A204.1 (cell line): ENCODE data around the gene WNT10A.
"Not testable (repeated sequence)": the region's sequence is repeated elsewhere in the genome, so short reads cannot be mapped to it uniquely, and the experiment has no call there.

Experiments
- FAIRE-seq: peaks from 2 replicates; lab custom pipeline; 2012; peaks lifted over from hg19 to GRCh38; lab: Jason Lieb, UNC

Gene WNT10A

DNA sequence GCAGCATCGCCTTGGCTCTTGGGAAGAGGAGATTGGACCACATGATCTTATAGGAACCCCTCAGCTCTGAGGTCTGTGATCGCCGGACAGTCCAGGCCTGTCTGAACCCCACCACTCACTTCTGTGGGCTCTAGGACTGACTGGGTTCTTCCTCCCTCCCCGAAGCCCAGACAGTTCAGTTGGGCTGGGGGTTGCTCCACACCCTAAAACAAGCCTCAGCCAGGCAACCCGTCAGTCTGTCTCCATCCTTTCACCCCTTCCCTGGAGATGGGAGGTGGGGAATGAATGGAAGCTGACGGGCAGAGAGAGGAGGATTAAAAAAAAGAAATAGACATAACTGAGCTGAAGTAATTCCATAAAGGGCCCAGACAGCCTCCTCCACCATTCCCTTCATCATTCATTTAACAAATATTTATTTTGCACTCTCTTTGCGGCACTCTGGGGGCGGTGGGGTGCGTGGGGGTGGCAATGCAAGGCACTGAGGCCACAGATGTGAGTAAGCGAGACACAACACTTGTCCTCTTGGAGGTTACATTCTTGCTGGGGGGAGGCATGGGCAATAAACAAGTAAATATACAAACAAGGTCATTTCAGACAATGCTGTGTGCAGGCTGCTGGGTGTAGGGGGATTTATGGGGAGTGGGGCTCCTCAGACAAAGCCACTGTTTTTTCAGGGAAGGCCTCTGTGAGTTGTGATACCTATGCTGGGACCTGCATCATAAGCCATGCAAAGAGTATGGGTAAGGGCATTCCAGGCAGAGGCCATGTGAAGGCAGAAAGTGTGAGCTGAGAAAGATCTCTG lies 12.9 kb downstream of the WNT10A start:
- no peak for FAIRE-seq

- no peak for FAIRE-seq
Observed at GRCh38 chr2:218894151-218894879, 13.7 kb downstream of the WNT10A start.

- FAIRE-seq, result no peak
Observed at GRCh38 chr2:218894880-218895157, 14.2 kb downstream of the WNT10A start.

GRCh38 chr2:218895326-218895725 lies 14.7 kb downstream of the WNT10A start:
- no peak for FAIRE-seq

GRCh38 chr2:218895759-218896500 lies 15.3 kb downstream of the WNT10A start:
- no peak for FAIRE-seq

DNA sequence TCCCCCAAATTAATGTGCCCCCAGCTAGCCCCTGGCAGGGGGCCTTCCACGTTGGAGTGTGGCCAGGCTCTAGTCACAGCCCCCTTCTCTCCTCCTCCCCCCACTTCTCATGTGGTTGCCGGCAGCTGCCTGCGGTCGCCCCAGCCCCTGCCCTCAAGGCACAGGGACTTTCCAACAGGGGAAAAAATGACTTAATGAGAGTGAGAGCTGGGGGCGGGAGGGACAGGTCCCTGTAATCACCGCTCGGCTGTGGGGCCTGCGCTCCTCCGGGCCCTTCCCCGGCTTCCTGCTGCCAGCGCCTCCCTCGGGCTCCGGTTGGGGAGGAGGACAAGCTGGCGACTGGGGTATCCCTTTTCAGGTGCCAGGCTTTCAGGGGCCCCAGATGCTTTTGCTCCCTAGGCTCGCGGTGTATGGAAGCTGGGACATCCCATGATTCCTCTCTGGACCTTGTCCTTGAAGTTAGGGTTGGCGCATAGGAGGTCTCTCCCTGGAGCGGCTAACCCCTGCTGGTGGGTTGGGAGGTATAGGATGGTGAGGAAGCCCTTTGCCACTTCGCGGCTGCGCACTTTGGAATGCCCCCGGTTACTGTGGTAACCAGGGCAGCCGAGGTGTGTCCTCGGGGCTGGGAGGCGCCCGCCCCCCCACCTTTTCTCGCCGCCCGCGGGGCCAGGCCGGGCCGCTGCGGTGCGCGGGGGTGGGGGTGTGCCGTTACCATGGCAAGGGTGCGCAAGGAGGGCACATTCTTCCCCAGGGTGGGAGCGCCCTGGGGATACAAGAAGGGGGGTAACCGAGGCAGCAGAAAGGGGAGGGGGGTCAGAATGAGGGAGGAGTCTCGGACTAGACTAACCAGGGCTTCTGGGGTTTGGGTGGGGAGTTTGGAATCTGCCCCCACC lies 16.1 kb downstream of the WNT10A start:
- no peak for FAIRE-seq

DNA sequence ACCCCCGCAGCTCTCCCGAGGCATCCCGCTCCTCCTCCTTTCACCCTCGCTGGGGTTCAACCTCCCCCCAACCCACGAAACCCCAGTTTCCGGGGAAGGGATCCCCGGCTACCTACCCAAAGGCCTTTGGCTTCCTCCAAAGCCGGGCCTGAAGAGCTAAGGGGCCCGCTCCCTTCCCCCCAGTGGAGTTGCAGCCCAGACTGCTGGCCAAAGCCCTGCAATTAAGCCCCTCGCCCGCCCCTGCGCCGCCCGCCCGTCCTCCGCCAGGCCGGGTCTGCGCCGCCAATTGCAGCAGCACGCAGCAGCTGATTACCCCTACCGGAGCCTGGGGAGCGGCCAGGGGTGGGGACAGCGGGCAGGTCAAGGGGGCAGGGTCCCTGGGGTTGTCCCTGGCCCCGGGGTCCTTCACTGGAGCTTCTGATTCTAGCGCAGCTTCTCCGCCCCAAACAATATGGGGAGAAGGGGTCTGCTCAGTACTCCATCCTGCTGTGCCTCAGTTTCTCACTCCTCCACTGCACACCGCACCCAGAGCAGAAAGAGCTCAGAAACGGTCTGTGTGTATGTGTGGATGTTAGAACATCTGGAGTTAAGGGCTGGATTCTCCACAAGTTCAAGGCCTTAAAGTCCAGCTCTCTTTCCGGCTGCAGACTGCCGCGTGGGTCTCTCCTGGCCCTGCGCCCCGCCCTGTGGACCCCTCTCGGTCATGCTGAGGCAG lies 16.9 kb downstream of the WNT10A start:
- no peak for FAIRE-seq

- FAIRE-seq, result no peak
Observed at GRCh38 chr2:218898109-218898878, 17.6 kb downstream of the WNT10A start.

GRCh38 chr2:218899147-218899546 lies 18.5 kb downstream of the WNT10A start:
- FAIRE-seq, result no peak

GRCh38 chr2:218902427-218902826 lies 21.8 kb downstream of the WNT10A start:
- no peak for FAIRE-seq

- FAIRE-seq, result no peak
Observed at GRCh38 chr2:218904176-218904575, 23.5 kb downstream of the WNT10A start.

- no peak for FAIRE-seq
Observed at GRCh38 chr2:218908721-218909619, 28.3 kb downstream of the WNT10A start.

- FAIRE-seq, result no peak
Observed at GRCh38 chr2:218910741-218911140, 30.1 kb downstream of the WNT10A start.

GRCh38 chr2:218920504-218920903 lies 39.9 kb downstream of the WNT10A start:
- FAIRE-seq, result no peak

DNA sequence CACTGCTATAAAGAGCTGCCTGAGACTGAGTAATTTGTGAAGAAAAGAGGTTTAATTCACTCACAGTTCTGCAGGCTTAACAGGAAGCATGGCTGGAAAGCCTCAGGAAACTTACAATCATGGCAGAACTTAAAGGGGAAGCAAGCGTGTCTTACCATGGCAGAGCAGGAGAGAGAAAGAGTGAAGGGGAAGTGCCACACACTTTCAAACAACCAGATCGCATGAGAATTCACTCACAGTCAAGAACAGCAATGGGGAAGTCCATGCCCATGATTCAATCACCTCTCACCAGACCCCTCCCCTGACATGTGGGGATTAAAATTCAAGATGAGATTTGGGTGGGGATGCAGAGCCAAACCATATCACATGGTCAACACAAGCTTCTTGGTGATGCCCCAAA lies 44.1 kb downstream of the WNT10A start:
- FAIRE-seq, result no peak

GRCh38 chr2:218925434-218925833 lies 44.8 kb downstream of the WNT10A start:
- FAIRE-seq, result no peak

DNA sequence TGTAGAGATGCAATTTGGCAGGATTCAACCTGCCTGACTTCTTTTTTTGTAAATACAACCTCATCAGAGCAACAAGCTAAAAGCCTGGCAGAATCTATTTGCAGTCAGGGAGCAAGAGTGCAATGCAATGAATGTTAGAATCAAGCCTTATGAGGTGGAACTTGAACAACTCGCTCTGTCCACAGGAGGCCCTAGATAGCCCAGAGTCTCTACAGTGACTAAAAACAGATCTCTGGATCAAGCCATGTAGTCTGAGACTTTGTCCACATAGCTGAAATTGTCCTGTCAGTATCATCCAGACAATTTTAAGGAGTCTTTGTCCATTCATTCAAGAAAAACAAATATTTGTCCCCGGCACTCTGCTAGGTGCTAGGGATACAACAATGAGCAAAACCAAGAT lies 46.8 kb downstream of the WNT10A start:
- no peak for FAIRE-seq

DNA sequence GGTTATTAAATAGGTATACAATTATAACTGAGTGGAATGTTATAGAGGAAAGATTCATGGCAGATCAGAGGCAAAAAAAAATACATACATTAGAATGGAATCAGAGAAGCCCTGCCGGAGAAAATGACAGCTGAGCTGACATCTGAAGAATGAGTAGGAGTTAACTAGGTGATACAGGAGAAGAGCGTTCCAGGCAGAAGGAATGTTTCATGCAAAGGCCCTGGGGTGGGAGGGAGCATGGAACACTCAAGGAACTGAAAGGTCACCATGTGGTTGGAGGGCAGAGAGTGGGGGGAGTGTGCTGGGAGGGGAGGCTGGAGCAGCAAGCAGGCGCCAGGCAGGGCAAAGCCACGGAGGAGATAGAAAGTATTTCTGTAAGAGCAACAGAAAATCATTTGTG lies 47.2 kb downstream of the WNT10A start:
- no peak for FAIRE-seq

- not testable (repeated sequence) for FAIRE-seq
Observed at GRCh38 chr2:218930488-218930887, 49.8 kb downstream of the WNT10A start.

- FAIRE-seq, result not testable (repeated sequence)
Observed at GRCh38 chr2:218931751-218932150, 51.1 kb downstream of the WNT10A start.
